ENCODE measurements around the gene GABPB2.

Gene GABPB2

GRCh38 chr1:151108331-151108730 is 37.8 kb downstream of the GABPB2 start (continued):
- TF ChIP-seq PRDM4 (tag by site-specific recombination; IDR thresholded peaks at IDR 0.05): no peak
- TF ChIP-seq ZNF776 (tag by site-specific recombination; IDR thresholded peaks at IDR 0.05; ENCODE audit: borderline replicate concordance): no peak
- no peak for TF ChIP-seq ZNF777 (tag by site-specific recombination; IDR thresholded peaks at IDR 0.05; ENCODE audit: borderline replicate concordance)
- TF ChIP-seq ZNF214 (tag by site-specific recombination; IDR thresholded peaks at IDR 0.05; ENCODE audit: borderline replicate concordance): no peak
- peak; percentile 70 for TF ChIP-seq WT1 (tag by site-specific recombination; IDR thresholded peaks at IDR 0.05)
- TF ChIP-seq ZBTB44 (tag by site-specific recombination; IDR thresholded peaks at IDR 0.05): no peak

- POLR2A ChIA-PET: no interaction called here
- Histone ChIP-seq H3K4me3 (ENCODE audit: low read depth, low read length) (no peak overlapping the region), H3K36me3 (ENCODE audit: control insufficient read depth in 2 of 2, insufficient read depth in 1 of 2, low read length in 2 of 2) (peaks cover 0 to 5% of the 10 kb centered on the region in 2 experiments; a peak in 2 of 3 replicates)
Measured at GRCh38 chr1:151113877-151114276, 43.3 kb downstream of the GABPB2 start.

More at GRCh38 chr1:151113877-151114276, 43.3 kb downstream of the GABPB2 start:
- H3K27ac ChIP-seq (ENCODE audit: extremely low read depth, low read depth, low read length): no peak overlapping the region
- H3K9me3 ChIP-seq (ENCODE audit: control insufficient read depth, insufficient read depth, low read depth, low read length): no peaks in the 10 kb centered on the region
- no peaks in the 10 kb centered on the region for H3K4me1 ChIP-seq (ENCODE audit: control insufficient read depth, insufficient read depth, low read length)
- TF ChIP-seq ZNF561 (tag by site-specific recombination; IDR thresholded peaks at IDR 0.05; ENCODE audit: borderline replicate concordance) (no peak), ZNF473 (tag by site-specific recombination; IDR thresholded peaks at IDR 0.05) (no peak), ZNF426 (tag by site-specific recombination; IDR thresholded peaks at IDR 0.05) (no peak), KLF9 (tag by site-specific recombination; IDR thresholded peaks at IDR 0.05; ENCODE audit: low read depth) (no peak), ZNF623 (tag by site-specific recombination; IDR thresholded peaks at IDR 0.05) (no peak), ZNF596 (tag by site-specific recombination; IDR thresholded peaks at IDR 0.05) (no peak), PBX3 (CRISPR knock-in tag; IDR thresholded peaks at IDR 0.05) (no peak), ZNF544 (tag by site-specific recombination; IDR thresholded peaks at IDR 0.05) (no peak), ZBTB49 (tag by site-specific recombination; IDR thresholded peaks at IDR 0.05; ENCODE audit: low read depth) (no peak), SP3 (tag by site-specific recombination; IDR thresholded peaks at IDR 0.05) (no peak), ZNF624 (tag by site-specific recombination; IDR thresholded peaks at IDR 0.05) (no peak), GLI4 (tag by site-specific recombination; IDR thresholded peaks at IDR 0.05) (no peak), KLF16 (tag by site-specific recombination; IDR thresholded peaks at IDR 0.05) (no peak), ZNF768 (tag by site-specific recombination; IDR thresholded peaks at IDR 0.05) (no peak), ZSCAN5A (tag by site-specific recombination; IDR thresholded peaks at IDR 0.05) (no peak), HOXC10 (CRISPR knock-in tag; IDR thresholded peaks at IDR 0.05) (no peak), ZFP3 (tag by site-specific recombination; IDR thresholded peaks at IDR 0.05; ENCODE audit: low read depth) (no peak)
- CTCF ChIA-PET: interaction anchor here (0.7 to 4.5 kb wide), 2 partner anchors 14 to 18 kb away, joined by 5 to 19 read pairs; no protein-coding TSS in a partner anchor

Data from HEK293 (cell line).